Sigmoid colon (tissue), 7 donors: ENCODE data around the gene IZUMO1R. TPM values are rescaled to one million over a fixed set of nuclear protein-coding genes. Genes with fewer than 3 reads are reported as not detected.
"Not testable (repeated sequence)": the region's sequence is repeated elsewhere in the genome, so short reads cannot be mapped to it uniquely, and the experiment has no call there.

Experiments
- DNase-seq: peaks from one replicate; pipeline ENCODE4 v3.0.0-alpha.2; 2019
- H3K27ac ChIP-seq, 4 donors: fragments of 200-600 bp; sonication (generic); one replicate each; pipeline ENCODE4 v1.5.1; 2016 to 2019; ENCODE audit warnings: mild to moderate bottlenecking in 1 of 4
- H3K27me3 ChIP-seq, 3 donors: fragments of 200-600 bp; sonication (generic); one replicate each; pipeline ENCODE4 v1.5.1; 2019; ENCODE audit warnings: mild to moderate bottlenecking in 1 of 3
- H3K36me3 ChIP-seq, 4 donors: fragments of 200-600 bp; sonication (generic); one replicate each; pipeline ENCODE4 v1.5.1; 2016 to 2019
- H3K4me1 ChIP-seq, 4 donors: fragments of 200-600 bp; sonication (generic); one replicate each; pipeline ENCODE4 v1.5.1; 2017 to 2019
- H3K4me3 ChIP-seq, 4 donors: fragments of 200-600 bp; sonication (generic); one replicate each; pipeline ENCODE4 v1.5.1; 2017 to 2019; ENCODE audit warnings: mild to moderate bottlenecking in 2 of 4, moderate library complexity in 1 of 4
- H3K9me3 ChIP-seq, 4 donors: fragments of 200-600 bp in 3 of 4; sonication (generic) in 3 of 4; one replicate each; pipeline versions ENCODE4 v1.5.1 to v1.6.1; 2013 to 2019
- CTCF ChIP-seq, 4 experiments: fragments of 450-650 bp in 3 of 4; fragments of 200-600 bp in 1 of 4; IDR thresholded peaks; one replicate each; pipeline ENCODE4 v1.5.1; 2016 to 2019; ENCODE audit warnings: antibody characterized with exemption in 4 of 4, mild to moderate bottlenecking in 3 of 4, moderate library complexity in 2 of 4
- EP300 ChIP-seq, 4 donors: sonication (generic); formaldehyde crosslinking; IDR thresholded peaks; one replicate each; pipeline ENCODE4 v1.6.1; 2017; ENCODE audit warnings: antibody characterized with exemption in 4 of 4
- POLR2A ChIP-seq, 2 donors: fragments of 450-650 bp; IDR thresholded peaks; one replicate each; pipeline ENCODE4 v1.6.1; 2016; ENCODE audit warnings: antibody characterized with exemption in 2 of 2, mild to moderate bottlenecking in 2 of 2, moderate library complexity in 2 of 2
- POLR2AphosphoS5 ChIP-seq, 4 donors: sonication (generic); formaldehyde crosslinking; IDR thresholded peaks; one replicate each; pipeline ENCODE4 v1.6.1; 2017; ENCODE audit warnings: antibody characterized with exemption in 4 of 4
- WGBS, 2 donors: extraction: QIAGEN DNeasy Blood & Tissue Kit; methylation state at CpG; one replicate each; pipeline ENCODE4 v1.1.7; 2013; 5-methylcytosine and 5-hydroxymethylcytosine counted together
- intact Hi-C: fragments of 100-400 bp; cut with DNase I; formaldehyde crosslinking; loops from one replicate; pipeline ENCODE4 v1.15.1; 2023
- polyA plus RNA-seq, 3 donors: library from polyadenylated mRNA; stranded (reverse); fragments of 200-250 nt; gene quantifications; one replicate each; pipeline ENCODE4 v1.2.3, GENCODE V29; 2013
- total RNA-seq, 4 donors: library from RNA; depleted of rRNA; stranded (reverse); fragments of >200 nt; gene quantifications; one replicate each; pipeline ENCODE4 v1.1.0, GENCODE V29; 2016
- donor health status: healthy with polysubstance abuse.
- donor health status: Bipolar disorder and iron deficiency.
- donor health status: healthy.

Gene IZUMO1R
- total and polyA plus RNA-seq, 7 donors: not detected

DNA sequence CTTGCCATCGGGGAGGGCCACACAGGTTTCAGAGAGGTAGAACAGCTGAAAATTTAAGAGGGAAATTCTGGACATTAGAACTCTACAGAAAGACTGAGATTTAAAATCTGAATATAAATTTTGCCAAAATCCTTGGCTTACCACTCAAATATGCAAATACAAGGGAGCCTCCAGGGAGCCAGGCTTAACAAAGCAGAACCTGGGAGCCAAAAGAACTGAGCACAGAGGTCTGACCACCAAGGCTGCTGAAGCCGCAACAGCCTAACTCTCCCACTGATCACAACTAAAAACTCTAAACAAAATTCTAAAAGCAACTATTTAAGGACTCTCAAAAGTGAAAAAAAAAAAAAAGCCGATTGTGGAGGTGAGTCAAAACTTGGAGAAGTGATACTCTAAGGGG, 34.3 kb downstream of the IZUMO1R start:
- Histone ChIP-seq H3K9me3 (no peaks in the 10 kb centered on the region), H3K4me1 (no peaks in the 10 kb centered on the region), H3K27ac (no peak overlapping the region), H3K4me3 (no peak overlapping the region), H3K27me3 (no peaks in the 10 kb centered on the region), H3K36me3 (no peaks in the 10 kb centered on the region)
- no peak for DNase-seq
- TF ChIP-seq POLR2A (IDR thresholded peaks at IDR 0.05) (no peak), POLR2AphosphoS5 (IDR thresholded peaks at IDR 0.05) (no peak), CTCF (IDR thresholded peaks at IDR 0.05) (no peak)
- intact Hi-C loops: no loop called here
- WGBS, 2 donors: 89 to 90% methylated on average over 3 of the region's 3 CpGs

- Histone ChIP-seq H3K27me3 (no peaks in the 10 kb centered on the region), H3K9me3 (no peaks in the 10 kb centered on the region), H3K4me3 (no peak overlapping the region), H3K36me3 (no peaks in the 10 kb centered on the region), H3K27ac (no peak overlapping the region), H3K4me1 (no peaks in the 10 kb centered on the region)
- DNase-seq: no peak
- WGBS, 2 donors: 61 to 81% methylated on average over 3 of the region's 3 CpGs
- intact Hi-C loops: no loop called here
- TF ChIP-seq EP300 (IDR thresholded peaks at IDR 0.05): no peak
- no peak for TF ChIP-seq POLR2AphosphoS5 (IDR thresholded peaks at IDR 0.05)
- no peak for TF ChIP-seq POLR2A (IDR thresholded peaks at IDR 0.05)
- TF ChIP-seq CTCF (IDR thresholded peaks at IDR 0.05): no peak
These were observed 37.9 kb downstream of the IZUMO1R start for GRCh38 chr11:94342250-94342649.

- 88 to 94% methylated on average over 1 of the region's 1 CpG for WGBS, 2 donors
- H3K9me3 ChIP-seq: no peaks in the 10 kb centered on the region
- H3K27me3 ChIP-seq: no peaks in the 10 kb centered on the region
- intact Hi-C loops: no loop called here
- H3K4me3 ChIP-seq: no peak overlapping the region
- H3K36me3 ChIP-seq: no peaks in the 10 kb centered on the region
- no peak for DNase-seq
- no peaks in the 10 kb centered on the region for H3K4me1 ChIP-seq
- no peak overlapping the region for H3K27ac ChIP-seq
- no peak for TF ChIP-seq CTCF (IDR thresholded peaks at IDR 0.05)
- no peak for TF ChIP-seq EP300 (IDR thresholded peaks at IDR 0.05)
These were observed 39.1 kb downstream of the IZUMO1R start for GRCh38 chr11:94343495-94343894.

DNA sequence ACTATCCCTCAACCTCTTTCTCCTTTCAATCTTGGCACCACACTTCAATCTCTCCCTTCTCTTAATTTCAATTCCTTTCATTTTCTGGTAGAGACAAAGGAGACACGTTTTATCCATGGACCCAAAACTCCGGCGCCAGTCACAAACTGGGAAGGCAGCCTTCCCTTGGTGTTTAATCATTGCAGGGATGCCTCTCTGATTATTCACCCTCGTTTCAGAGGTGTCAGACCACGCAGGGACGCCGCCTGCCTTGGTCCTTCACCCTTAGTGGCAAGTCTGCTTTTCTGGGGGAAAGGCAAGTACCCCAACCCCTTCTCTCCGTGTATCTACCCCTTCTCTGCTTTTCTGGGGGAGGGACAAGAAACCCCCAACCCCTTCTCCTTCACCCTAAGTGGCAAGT, 41.9 kb downstream of the IZUMO1R start:
- H3K27me3 ChIP-seq, H3K4me3 ChIP-seq, H3K27ac ChIP-seq, H3K36me3 ChIP-seq, H3K9me3 ChIP-seq, intact Hi-C loops, DNase-seq, H3K4me1 ChIP-seq: not testable (repeated sequence)
- WGBS, 2 donors: 74 to 82% methylated on average over 8 of the region's 8 CpGs

GRCh38 chr11:94350850-94351563, 46.6 kb downstream of the IZUMO1R start:
- WGBS, 2 donors: 54 to 75% methylated on average over 5 to 10 of the region's 10 CpGs
- not testable (repeated sequence) for H3K4me3 ChIP-seq, H3K27ac ChIP-seq

More at GRCh38 chr11:94350850-94351563, 46.6 kb downstream of the IZUMO1R start:
- DNase-seq, H3K36me3 ChIP-seq, H3K9me3 ChIP-seq, H3K4me1 ChIP-seq, intact Hi-C loops, H3K27me3 ChIP-seq: not testable (repeated sequence)

Other genes with a start within 250 kb of the IZUMO1R start
- 10 to 100 TPM; 21.6 to 35.7 (median 25.4) TPM for gene PANX1, start 175.7 kb upstream of the IZUMO1R start, total RNA-seq
- gene PANX1, start 175.7 kb upstream of the IZUMO1R start, polyA plus RNA-seq: 1 to 10 TPM; 1.2 to 6.3 (median 3.5) TPM
- gene GPR83, start 96.8 kb downstream of the IZUMO1R start, total RNA-seq: under 1 TPM; 0.36 to 0.55 (median 0.45) TPM
- gene GPR83, start 96.8 kb downstream of the IZUMO1R start, polyA plus RNA-seq: under 1 TPM in 1 of 3 donors, not detected in 2; 0.10 TPM
- 10 to 100 TPM; 12.5 to 26.6 (median 16.3) TPM for gene MRE11, start 189.3 kb downstream of the IZUMO1R start, total RNA-seq
- 1 to 10 TPM; 2.4 to 6.7 (median 2.8) TPM for gene MRE11, start 189.3 kb downstream of the IZUMO1R start, polyA plus RNA-seq
- 10 to 100 TPM; 19.3 to 27.7 (median 23.4) TPM for gene ANKRD49, start 189.4 kb downstream of the IZUMO1R start, total RNA-seq
- gene ANKRD49, start 189.4 kb downstream of the IZUMO1R start, polyA plus RNA-seq: 10 to 100 TPM; 14.6 to 15.3 (median 15.0) TPM
- not detected for gene C11orf97, start 207.9 kb downstream of the IZUMO1R start, total RNA-seq
- gene C11orf97, start 207.9 kb downstream of the IZUMO1R start, polyA plus RNA-seq: not detected
- 1 to 10 TPM; 5.6 to 8.4 (median 7.4) TPM for gene FUT4, start 239.3 kb downstream of the IZUMO1R start, total RNA-seq
- 1 to 10 TPM; 3.5 to 9.1 (median 4.8) TPM for gene FUT4, start 239.3 kb downstream of the IZUMO1R start, polyA plus RNA-seq